Middle frontal gyrus (tissue), 1 donor: Measurements from ENCODE around the gene BIRC6.
"Not testable (repeated sequence)": the region's sequence is repeated elsewhere in the genome, so short reads cannot be mapped to it uniquely, and the experiment has no call there.

ENCODE experiments used
- DNase-seq: peaks from one replicate; pipeline ENCODE4 v3.0.0-alpha.2; 2015; ENCODE audit warnings: low spot score; ENCODE audit errors: extremely low spot score

BIRC6 gene

DNA sequence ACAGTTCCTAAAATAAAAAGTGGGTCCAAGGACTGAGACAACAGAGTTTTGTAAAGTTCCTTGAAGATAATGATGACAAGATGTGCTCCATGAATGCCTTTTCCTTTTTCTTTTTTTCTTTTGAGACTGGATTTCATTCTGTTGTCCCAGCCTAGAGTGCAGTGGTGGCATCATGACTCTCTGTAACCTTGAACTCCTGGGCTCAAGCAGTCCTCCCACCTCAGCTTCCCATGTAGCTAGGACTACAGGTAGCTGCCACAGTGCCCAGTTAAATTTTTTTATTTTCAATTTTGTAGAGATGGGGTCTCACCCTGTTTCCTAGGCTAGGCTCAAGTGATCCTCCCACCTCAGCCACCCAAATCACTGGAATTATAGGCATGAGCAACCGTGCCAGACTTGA lies 254.9 kb downstream of the BIRC6 start:
- DNase-seq = no peak

GRCh38 chr2:32614084-32614483 lies 257.3 kb downstream of the BIRC6 start:
- DNase-seq = no peak

GRCh38 chr2:32617599-32618189 lies 260.9 kb downstream of the BIRC6 start:
- no peak for DNase-seq

DNA sequence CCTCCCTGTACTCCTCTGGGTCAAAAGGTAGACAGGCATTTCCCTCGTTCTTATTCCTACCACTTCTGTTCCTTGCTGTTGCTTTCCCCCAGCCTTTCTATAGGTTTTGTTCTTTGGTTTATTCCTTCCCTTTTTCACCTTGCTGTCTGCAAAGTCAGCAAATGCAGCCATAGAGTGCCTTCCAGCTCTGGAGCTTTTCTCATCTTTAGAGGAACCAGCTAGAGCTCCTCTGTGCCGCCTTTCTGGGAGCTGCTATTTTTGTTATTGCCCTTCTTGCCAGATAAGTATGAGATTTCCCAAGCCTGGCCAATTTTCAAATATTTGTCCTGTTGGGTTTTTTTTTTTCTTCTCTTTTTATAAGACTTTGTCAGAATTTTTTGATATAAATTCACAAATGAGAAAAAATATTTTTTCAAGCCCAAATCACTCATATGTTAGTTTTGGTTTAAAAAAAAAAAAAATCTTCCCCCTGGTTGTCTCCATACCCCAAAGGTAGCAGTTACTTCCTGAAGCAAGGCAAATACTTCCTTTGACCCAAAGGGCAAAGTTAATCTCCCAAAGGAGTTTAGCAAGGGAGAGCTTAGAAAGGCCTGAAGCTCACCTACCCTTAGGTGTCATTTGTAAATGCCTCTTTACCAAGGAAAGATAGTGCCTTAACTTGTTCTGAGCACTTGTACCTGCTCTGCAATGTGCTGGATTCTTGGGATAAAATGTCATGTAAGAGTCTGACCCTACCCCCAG lies 265.9 kb downstream of the BIRC6 start:
- DNase-seq = no peak

- DNase-seq = no peak
Measured at GRCh38 chr2:32623311-32623706, 266.5 kb downstream of the BIRC6 start.

DNA sequence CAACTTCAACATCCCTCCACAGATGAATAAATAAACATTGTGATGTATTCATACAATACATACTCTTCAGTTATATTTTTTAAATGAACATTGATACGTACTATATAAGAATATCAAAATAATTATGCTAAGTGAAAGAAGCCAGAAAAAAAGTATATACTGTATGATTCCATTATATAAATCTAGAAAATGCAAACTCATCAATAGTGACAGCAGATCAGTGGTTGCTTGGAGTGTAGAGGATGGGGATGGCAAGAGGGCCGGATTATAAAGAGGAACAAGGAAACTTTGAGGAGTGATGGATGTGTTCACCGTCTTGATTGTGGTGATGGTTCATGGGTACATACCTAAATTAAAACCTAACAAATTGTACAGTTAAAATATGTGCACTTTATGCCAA lies 268.0 kb downstream of the BIRC6 start:
- no peak for DNase-seq

- no peak for DNase-seq
Measured at GRCh38 chr2:32626639-32627221, 269.9 kb downstream of the BIRC6 start.

DNA sequence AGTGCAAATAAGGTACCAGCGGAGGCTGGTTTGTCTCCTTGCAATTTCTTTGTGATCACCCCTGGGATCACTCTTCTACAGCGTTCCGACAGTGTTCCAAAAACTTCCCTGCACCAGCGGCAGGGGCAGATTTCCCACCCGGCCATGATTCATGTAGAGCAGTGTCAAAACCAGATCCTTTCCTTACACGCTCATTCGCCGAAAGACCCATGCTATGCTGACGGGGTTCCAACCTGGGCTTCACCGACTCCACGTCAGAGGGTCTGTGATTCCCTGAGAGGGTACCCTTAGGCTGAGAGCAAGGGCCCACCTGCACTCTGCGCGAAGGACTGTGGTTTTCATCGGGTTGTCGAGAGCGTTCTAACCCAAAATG lies 270.6 kb downstream of the BIRC6 start:
- no peak for DNase-seq

GRCh38 chr2:32627814-32628579 lies 271.2 kb downstream of the BIRC6 start, which contains the start of gene TTC27:
Gene TTC27, plus strand, starts transcription at chr2:32628050. Its CDS starts 243 bp downstream, at chr2:32628293.
- peak; percentile 89 for DNase-seq

GRCh38 chr2:32632089-32632488 lies 275.3 kb downstream of the BIRC6 start:
- DNase-seq = no peak

GRCh38 chr2:32633040-32633439 lies 276.2 kb downstream of the BIRC6 start:
- no peak for DNase-seq

DNA sequence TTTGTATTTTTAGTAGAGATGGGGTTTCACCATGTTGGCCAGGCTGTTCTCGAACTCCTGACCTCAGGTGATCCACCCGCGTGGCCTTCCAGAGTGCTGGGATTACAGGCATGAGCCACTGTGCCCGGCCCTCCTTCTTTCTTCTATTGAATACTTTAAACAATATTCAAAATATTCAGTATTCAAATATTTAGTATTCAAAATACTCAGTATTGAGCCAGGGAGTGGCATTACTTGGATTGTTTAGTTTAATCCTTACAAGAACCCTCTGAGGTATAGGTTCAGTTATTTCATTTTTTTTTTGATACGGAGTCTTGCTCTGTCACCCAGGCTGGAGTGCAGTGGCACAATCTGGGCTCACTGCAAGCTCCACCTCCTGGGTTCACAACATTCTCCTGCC lies 281.7 kb downstream of the BIRC6 start:
- DNase-seq = not testable (repeated sequence)

DNA sequence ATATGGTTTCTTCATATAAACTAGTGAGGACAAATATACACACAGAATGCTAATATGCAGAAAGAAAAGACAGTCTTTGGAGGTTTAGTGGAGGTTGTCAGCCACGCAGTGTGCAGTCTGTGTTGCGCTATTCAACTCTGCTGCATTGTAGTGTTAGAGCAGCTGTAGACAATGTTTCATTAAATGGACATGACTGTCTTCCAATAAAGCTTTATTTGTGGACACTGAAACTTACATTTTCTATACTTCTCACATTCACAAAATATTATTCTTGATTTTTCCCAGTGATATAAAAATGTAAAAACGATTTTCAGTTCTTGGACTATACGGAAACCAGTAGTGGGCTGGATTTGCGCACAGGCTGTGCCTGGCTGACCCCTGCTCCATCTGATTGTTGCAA lies 284.4 kb downstream of the BIRC6 start:
- no peak for DNase-seq

GRCh38 chr2:32647180-32647651 lies 290.4 kb downstream of the BIRC6 start:
- no peak for DNase-seq

DNA sequence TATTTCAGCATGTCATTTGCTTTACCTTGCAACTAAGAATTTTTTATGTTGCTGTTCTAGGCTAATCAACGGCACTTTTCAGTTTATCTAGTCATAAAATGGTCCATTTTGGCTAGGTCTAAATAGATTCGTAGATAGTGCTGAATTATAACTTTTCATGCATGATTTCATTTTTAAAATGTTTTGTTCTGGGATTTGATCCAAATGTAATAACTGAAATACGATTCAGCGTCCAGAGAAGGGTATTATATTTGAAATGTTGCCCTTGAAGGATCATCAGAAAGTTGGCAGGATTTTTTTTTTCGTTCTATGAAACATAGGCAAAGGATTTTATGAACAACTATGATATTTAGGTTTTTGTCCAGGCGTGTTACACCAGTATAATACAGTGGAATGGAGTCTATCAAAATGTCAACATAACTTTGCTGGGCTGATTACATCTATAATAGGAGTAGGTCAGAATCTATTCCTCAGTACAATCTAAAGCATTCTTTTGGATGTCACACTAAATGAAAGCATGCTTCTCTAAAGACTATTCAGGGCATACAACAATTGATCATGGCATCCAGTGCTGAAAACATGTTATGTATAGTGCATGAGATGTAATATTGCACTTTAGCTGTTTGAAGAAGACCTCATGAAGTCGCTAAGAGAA lies 295.9 kb downstream of the BIRC6 start:
- DNase-seq = no peak

DNA sequence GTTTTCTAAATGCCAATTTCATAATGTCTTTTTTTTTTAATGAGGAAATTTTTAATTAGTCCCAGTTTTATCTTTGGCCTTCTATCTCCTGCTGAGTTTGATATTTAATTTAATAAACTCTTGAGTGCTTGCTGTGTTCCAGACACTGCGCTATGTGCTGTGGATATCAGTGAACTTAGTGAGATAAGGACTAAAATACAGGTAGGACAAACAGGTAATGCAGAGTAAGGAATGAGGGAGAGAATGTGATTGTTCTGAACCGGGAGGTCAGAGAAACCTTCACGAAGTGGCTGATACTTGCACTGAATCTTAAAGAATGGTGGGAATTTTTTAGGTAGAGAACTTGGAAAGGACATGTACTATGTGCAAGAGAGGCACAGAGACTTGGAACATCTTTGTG lies 299.2 kb downstream of the BIRC6 start:
- no peak for DNase-seq

DNA sequence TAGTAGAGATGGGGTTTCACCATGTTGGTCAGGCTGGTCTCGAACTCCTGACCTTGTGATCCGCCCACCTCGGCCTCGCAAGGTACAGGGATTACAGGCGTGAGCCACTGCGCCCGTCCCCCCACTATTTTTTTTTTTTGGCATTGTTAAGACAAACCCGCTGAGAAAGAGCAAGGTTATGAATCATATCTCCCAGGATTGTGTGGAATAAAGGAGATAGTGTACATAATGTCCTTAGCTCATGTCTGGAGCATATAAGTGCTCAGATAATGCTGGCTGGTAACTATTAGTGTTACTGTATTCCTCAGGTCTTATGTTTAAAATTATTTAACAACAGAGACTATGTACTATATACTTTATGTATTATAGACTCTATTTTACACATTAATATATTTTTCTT lies 307.0 kb downstream of the BIRC6 start:
- no peak for DNase-seq

DNA sequence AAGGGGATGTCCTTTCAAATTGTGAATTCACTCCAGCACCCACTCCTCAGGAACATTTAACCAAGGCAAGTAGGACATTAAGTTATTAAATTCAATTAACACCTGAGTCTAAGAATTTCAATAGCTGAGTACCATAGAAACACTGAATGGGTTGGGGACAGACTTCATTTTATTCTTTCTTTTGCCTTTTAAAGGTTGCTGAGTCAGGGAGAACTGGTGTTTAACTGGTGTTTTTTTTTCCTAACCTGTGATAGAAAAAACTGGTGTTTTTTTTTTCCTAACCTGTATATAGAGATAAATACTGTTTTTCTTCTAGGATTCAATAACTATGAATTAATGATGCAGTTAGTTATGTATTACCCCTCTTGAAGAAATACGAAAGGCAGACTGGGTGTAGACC lies 309.9 kb downstream of the BIRC6 start:
- no peak for DNase-seq

DNA sequence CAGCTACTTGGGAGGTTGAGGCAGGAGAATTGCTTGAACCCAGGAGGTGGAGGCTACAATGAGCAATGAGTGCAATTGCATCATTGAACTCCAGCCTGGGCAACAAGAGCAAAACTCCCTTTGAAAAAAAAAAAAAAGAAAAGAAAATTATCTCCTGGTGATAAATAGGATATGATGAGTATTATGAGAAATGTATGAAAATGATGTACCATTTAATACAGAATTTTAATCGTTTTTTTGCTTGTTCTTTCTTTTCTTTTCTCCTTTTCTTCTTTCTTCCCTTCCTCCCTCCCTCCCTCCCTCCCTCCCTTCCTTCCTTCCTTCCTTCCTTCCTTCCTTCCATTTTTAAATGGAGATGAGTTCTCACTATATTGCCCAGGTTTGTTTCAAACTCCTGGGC lies 311.4 kb downstream of the BIRC6 start:
- no peak for DNase-seq
